Panc1 (cell line): Measurements from ENCODE around the gene TNFSF12. TPM values are rescaled to one million over a fixed set of nuclear protein-coding genes. Genes with fewer than 3 reads are reported as not detected.

Experiments
- ATAC-seq: fragments of 200-7000 bp; cut with Tn5 transposase; 2 replicates; pipeline ENCODE4 v1.9.1; 2020; ENCODE audit warnings: mild to moderate bottlenecking, moderate library complexity
- BruUV-seq: library from RNA; stranded (reverse); fragments of 400-500 nt; replicated peaks from 2 replicates; lab custom pipeline; 2021; lab: Mats Ljungman, UMichigan
- CTCF ChIA-PET: fragments of 300-600 bp; sonication (Branson Sonifier 250); formaldehyde crosslinking; loops from one replicate; lab custom pipeline; 2022; ENCODE audit warnings: antibody characterized with exemption; lab: Charles Lee
- POLR2A ChIA-PET: fragments of 300-600 bp; sonication (Branson Sonifier 250); formaldehyde crosslinking; loops from one replicate; lab custom pipeline; 2022; ENCODE audit warnings: antibody characterized with exemption; lab: Charles Lee
- DNase-seq: peaks from one replicate; pipeline ENCODE4 v3.0.0-alpha.2; 2010; ENCODE audit warnings: low read depth, low spot score
- H3K27ac ChIP-seq: 2 replicates; pipeline ENCODE4 v1.5.1; 2011; ENCODE audit warnings: mild to moderate bottlenecking, low read length, inconsistent platforms
- H3K27me3 ChIP-seq: fragments of 200-500 bp; sonication (Bioruptor generic); 2 replicates; pipeline ENCODE4 v1.6.0; 2014; ENCODE audit warnings: low read length, inconsistent platforms; ENCODE audit not compliant: control insufficient read depth, insufficient read depth
- H3K36me3 ChIP-seq: fragments of 200-500 bp; sonication (Bioruptor generic); 2 replicates; pipeline ENCODE4 v1.5.1; 2014; ENCODE audit warnings: inconsistent platforms, mild to moderate bottlenecking, low read length, moderate library complexity; ENCODE audit not compliant: control insufficient read depth, insufficient read depth
- H3K4me1 ChIP-seq: 2 replicates; pipeline ENCODE4 v1.5.1; 2011; ENCODE audit warnings: inconsistent platforms, mild to moderate bottlenecking, low read length, moderate library complexity; ENCODE audit not compliant: control insufficient read depth, insufficient read depth
- H3K4me3 ChIP-seq, 2 experiments: 2 replicates each; pipeline ENCODE4 v1.5.1; 2011 to 2012; ENCODE audit warnings: low read depth in 2 of 2, low read length in 2 of 2, mild to moderate bottlenecking in 2 of 2, inconsistent platforms in 1 of 2, moderate library complexity in 1 of 2
- H3K9me3 ChIP-seq: fragments of 200-500 bp; sonication (Bioruptor generic); 2 replicates; pipeline ENCODE4 v1.5.1; 2014; ENCODE audit warnings: low read depth, mild to moderate bottlenecking, inconsistent platforms, low read length, moderate library complexity; ENCODE audit not compliant: control insufficient read depth, insufficient read depth
- POLR2AphosphoS5 ChIP-seq: IDR thresholded peaks from 2 replicates; pipeline ENCODE4 v1.6.1; 2012; ENCODE audit warnings: mild to moderate bottlenecking, low read depth, low read length, moderate library complexity
- REST ChIP-seq, 2 experiments: IDR thresholded peaks; 2 replicates each; pipeline ENCODE4 v1.6.1; 2011 to 2012; ENCODE audit warnings: low read depth in 2 of 2, control low read depth in 1 of 2, low read length in 1 of 2, mild to moderate bottlenecking in 1 of 2, moderate library complexity in 1 of 2; ENCODE audit not compliant: insufficient read depth in 1 of 2
- SIN3A ChIP-seq: IDR thresholded peaks from 2 replicates; pipeline ENCODE4 v1.6.1; 2012; ENCODE audit warnings: low read depth, mild to moderate bottlenecking, low read length, moderate library complexity, borderline replicate concordance; ENCODE audit not compliant: insufficient read depth
- TCF7L2 ChIP-seq: IDR thresholded peaks from 2 replicates; pipeline ENCODE4 v1.6.1; 2011; ENCODE audit warnings: mild to moderate bottlenecking, low read depth, low read length, inconsistent platforms
- in situ Hi-C: cut with HindIII; loops from 2 replicates; pipeline ENCODE4 v1.10.0; 2016; ENCODE audit warnings: low sequenced_read_pairs, low pct_unique_long_range_greater_than_20kb
- intact Hi-C: fragments of 100-400 bp; cut with micrococcal nuclease; formaldehyde crosslinking; loops from one replicate; pipeline ENCODE4 v1.10.0; 2022; ENCODE audit not compliant: unreplicated experiment
- total RNA-seq: library from RNA; stranded (reverse); gene quantifications from one replicate; pipeline ENCODE4 v1.2.1, GENCODE V29; 2021; ENCODE audit not compliant: unreplicated experiment
- TF ChIP-seq, protein P1 (sequence below): fragments of 450-650 bp; IDR thresholded peaks from 2 replicates; pipeline ENCODE4 v1.5.1; 2017; ENCODE audit warnings: mild to moderate bottlenecking

Gene TNFSF12
- total RNA-seq, 1 experiment from 2014 or later, result 12.6 TPM

DNA sequence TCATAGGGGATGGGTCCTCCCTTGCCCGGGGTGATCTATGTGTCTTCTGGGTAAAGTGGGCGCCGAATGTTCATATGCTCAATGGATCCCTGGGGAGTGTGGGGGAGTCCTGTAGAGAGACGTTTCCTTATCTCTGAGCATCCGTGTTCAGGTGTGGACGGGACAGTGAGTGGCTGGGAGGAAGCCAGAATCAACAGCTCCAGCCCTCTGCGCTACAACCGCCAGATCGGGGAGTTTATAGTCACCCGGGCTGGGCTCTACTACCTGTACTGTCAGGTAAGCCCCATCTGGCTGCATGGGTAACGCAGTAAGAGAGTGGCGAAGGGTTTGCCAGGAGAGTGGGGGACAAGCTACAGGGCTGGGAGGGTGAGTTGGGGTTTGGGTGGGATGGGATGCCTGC lies 7.8 kb downstream of the TNFSF12 start:
- ChIA-PET CTCF (no interaction called here), POLR2A (no interaction called here)
- in situ Hi-C loops, result no loop called here
- BruUV-seq, result no TSS peak
- Histone ChIP-seq H3K27me3 (no peaks in the 10 kb centered on the region), H3K4me3 (no peak overlapping the region), H3K4me1 (peaks cover 30% of the 10 kb centered on the region), H3K36me3 (no peaks in the 10 kb centered on the region), H3K9me3 (no peaks in the 10 kb centered on the region), H3K27ac (no peak overlapping the region)
- ATAC-seq (no peak), DNase-seq (no peak)
- intact Hi-C loops, result no loop called here
- TF ChIP-seq POLR2AphosphoS5, result no peak
- TF ChIP-seq, protein P1, sequence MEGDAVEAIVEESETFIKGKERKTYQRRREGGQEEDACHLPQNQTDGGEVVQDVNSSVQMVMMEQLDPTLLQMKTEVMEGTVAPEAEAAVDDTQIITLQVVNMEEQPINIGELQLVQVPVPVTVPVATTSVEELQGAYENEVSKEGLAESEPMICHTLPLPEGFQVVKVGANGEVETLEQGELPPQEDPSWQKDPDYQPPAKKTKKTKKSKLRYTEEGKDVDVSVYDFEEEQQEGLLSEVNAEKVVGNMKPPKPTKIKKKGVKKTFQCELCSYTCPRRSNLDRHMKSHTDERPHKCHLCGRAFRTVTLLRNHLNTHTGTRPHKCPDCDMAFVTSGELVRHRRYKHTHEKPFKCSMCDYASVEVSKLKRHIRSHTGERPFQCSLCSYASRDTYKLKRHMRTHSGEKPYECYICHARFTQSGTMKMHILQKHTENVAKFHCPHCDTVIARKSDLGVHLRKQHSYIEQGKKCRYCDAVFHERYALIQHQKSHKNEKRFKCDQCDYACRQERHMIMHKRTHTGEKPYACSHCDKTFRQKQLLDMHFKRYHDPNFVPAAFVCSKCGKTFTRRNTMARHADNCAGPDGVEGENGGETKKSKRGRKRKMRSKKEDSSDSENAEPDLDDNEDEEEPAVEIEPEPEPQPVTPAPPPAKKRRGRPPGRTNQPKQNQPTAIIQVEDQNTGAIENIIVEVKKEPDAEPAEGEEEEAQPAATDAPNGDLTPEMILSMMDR, result no peak
- no peak for TF ChIP-seq TCF7L2
- no peak for TF ChIP-seq REST (IDR thresholded peaks at IDR 0.05; ENCODE audit: insufficient read depth in 1 of 2, low read depth in 2 of 2, low read length in 1 of 2)

DNA sequence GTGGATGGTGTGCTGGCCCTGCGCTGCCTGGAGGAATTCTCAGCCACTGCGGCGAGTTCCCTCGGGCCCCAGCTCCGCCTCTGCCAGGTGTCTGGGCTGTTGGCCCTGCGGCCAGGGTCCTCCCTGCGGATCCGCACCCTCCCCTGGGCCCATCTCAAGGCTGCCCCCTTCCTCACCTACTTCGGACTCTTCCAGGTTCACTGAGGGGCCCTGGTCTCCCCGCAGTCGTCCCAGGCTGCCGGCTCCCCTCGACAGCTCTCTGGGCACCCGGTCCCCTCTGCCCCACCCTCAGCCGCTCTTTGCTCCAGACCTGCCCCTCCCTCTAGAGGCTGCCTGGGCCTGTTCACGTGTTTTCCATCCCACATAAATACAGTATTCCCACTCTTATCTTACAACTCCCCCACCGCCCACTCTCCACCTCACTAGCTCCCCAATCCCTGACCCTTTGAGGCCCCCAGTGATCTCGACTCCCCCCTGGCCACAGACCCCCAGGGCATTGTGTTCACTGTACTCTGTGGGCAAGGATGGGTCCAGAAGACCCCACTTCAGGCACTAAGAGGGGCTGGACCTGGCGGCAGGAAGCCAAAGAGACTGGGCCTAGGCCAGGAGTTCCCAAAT lies 8.4 kb downstream of the TNFSF12 start:
- Histone ChIP-seq H3K27ac (peak overlapping the region; percentile 76; the same call in 1 of the 2 replicates), H3K4me1 (peaks cover 30% of the 10 kb centered on the region), H3K36me3 (peaks cover 1% of the 10 kb centered on the region; the same call in 1 of the 2 replicates), H3K4me3 (no peak overlapping the region), H3K9me3 (no peaks in the 10 kb centered on the region), H3K27me3 (no peaks in the 10 kb centered on the region)
- ATAC-seq, result no peak
- POLR2A ChIA-PET, result interaction anchor here (0.6 kb wide), 1 partner anchor 81 kb away, joined by 3 read pairs; no protein-coding TSS in a partner anchor
- in situ Hi-C loops (no loop called here), intact Hi-C loops (no loop called here)
- BruUV-seq, result no TSS peak
- TF ChIP-seq, protein P1, result no peak
- no peak for TF ChIP-seq TCF7L2
- TF ChIP-seq SIN3A, result no peak
- no peak for TF ChIP-seq POLR2AphosphoS5
- no peak for TF ChIP-seq REST (IDR thresholded peaks at IDR 0.05; ENCODE audit: insufficient read depth in 1 of 2, low read depth in 2 of 2, low read length in 1 of 2)
- CTCF ChIA-PET, result no interaction called here
- no peak for DNase-seq
